CD14-positive monocyte (primary cell): ENCODE data around the gene SECISBP2L. TPM values are rescaled to one million over a fixed set of nuclear protein-coding genes. Genes with fewer than 3 reads are reported as not detected.

Experiments used
- DNase-seq, 3 donors: peaks; one replicate each; pipeline ENCODE4 v3.0.0-alpha.2; 2011 to 2022
- H2AFZ ChIP-seq: 2 replicates; pipeline ENCODE4 v1.6.0; 2012; ENCODE audit warnings: mild to moderate bottlenecking, low read depth, low read length, inconsistent platforms; ENCODE audit not compliant: insufficient read depth, poor library complexity, severe bottlenecking
- H3K27ac ChIP-seq, 2 donors: 1 replicate in 1 of 2; 2 replicates in 1 of 2; pipeline ENCODE4 v1.5.1; 2012 to 2013; ENCODE audit warnings: low read length in 2 of 2, control low read depth in 1 of 2, inconsistent platforms in 1 of 2, low read depth in 1 of 2, mild to moderate bottlenecking in 1 of 2
- H3K27me3 ChIP-seq, 2 donors: one replicate each; pipeline versions ENCODE4 v1.6.0 to v1.6.1; 2011 to 2013; ENCODE audit warnings: low read length in 2 of 2; ENCODE audit not compliant: control insufficient read depth in 2 of 2, insufficient read depth in 2 of 2
- H3K36me3 ChIP-seq, 2 donors: replicated peaks in 1 of 2; 1 replicate in 1 of 2; 2 replicates in 1 of 2; pipeline versions ENCODE4 v1.5.1 to v1.6.1; 2012 to 2013; ENCODE audit warnings: low read length in 2 of 2, control low read depth in 1 of 2, inconsistent platforms in 1 of 2, mild to moderate bottlenecking in 1 of 2; ENCODE audit not compliant: insufficient read depth in 2 of 2, control insufficient read depth in 1 of 2
- H3K4me1 ChIP-seq, 2 donors: 1 replicate in 1 of 2; 2 replicates in 1 of 2; pipeline versions ENCODE4 v1.5.1 to v1.6.1; 2012 to 2013; ENCODE audit warnings: low read length in 2 of 2, control low read depth in 1 of 2, inconsistent platforms in 1 of 2, mild to moderate bottlenecking in 1 of 2, moderate library complexity in 1 of 2; ENCODE audit not compliant: insufficient read depth in 2 of 2, control insufficient read depth in 1 of 2
- H3K4me2 ChIP-seq: replicated peaks from 2 replicates; pipeline ENCODE3; 2012; ENCODE audit warnings: low read length, moderate library complexity, mild to moderate bottlenecking; ENCODE audit not compliant: poor library complexity, severe bottlenecking; ENCODE audit errors: extremely low read depth
- H3K4me3 ChIP-seq, 3 experiments: fragments of 200-600 bp in 1 of 3; sonication (generic) in 1 of 3; replicated peaks in 1 of 3; 1 replicate in 2 of 3; 2 replicates in 1 of 3; pipeline ENCODE4 v1.5.1; 2011 to 2013; ENCODE audit warnings: low read length in 3 of 3, mild to moderate bottlenecking in 3 of 3, control low read depth in 2 of 3, low read depth in 2 of 3, inconsistent platforms in 1 of 3, moderate library complexity in 1 of 3
- H3K79me2 ChIP-seq: 2 replicates; pipeline ENCODE4 v1.6.0; 2012; ENCODE audit warnings: mild to moderate bottlenecking, control low read depth, inconsistent platforms, low read length, moderate library complexity; ENCODE audit not compliant: insufficient read depth
- H3K9ac ChIP-seq: 2 replicates; pipeline ENCODE4 v1.6.0; 2017; ENCODE audit warnings: low read length, mild to moderate bottlenecking; ENCODE audit not compliant: insufficient read depth, poor library complexity, severe bottlenecking
- H3K9me3 ChIP-seq, 2 donors: replicated peaks in 1 of 2; 1 replicate in 1 of 2; 2 replicates in 1 of 2; pipeline versions ENCODE4 v1.5.1 to v1.6.1; 2012 to 2013; ENCODE audit warnings: low read length in 2 of 2, control low read depth in 1 of 2; ENCODE audit not compliant: control insufficient read depth in 1 of 2, insufficient read depth in 1 of 2
- H4K20me1 ChIP-seq: 2 replicates; pipeline ENCODE4 v1.6.0; 2012; ENCODE audit warnings: mild to moderate bottlenecking, low read length, control low read depth, moderate library complexity; ENCODE audit not compliant: insufficient read depth
- H3K27ac Mint-ChIP-seq, 7 donors: one replicate each; pipeline ENCODE4 v1.8.0; 2020; ENCODE audit warnings: mild to moderate bottlenecking in 7 of 7, mixed read lengths in 7 of 7, moderate library complexity in 6 of 7, inconsistent platforms in 2 of 7
- H3K27me3 Mint-ChIP-seq, 3 donors: one replicate each; pipeline ENCODE4 v1.8.0; 2021 to 2022; ENCODE audit warnings: low read depth in 3 of 3, mild to moderate bottlenecking in 3 of 3, mixed read lengths in 3 of 3, moderate library complexity in 3 of 3, inconsistent platforms in 1 of 3
- H3K36me3 Mint-ChIP-seq, 2 donors: one replicate each; pipeline ENCODE4 v1.8.0; 2020; ENCODE audit warnings: mixed read lengths in 2 of 2, inconsistent platforms in 1 of 2, mild to moderate bottlenecking in 1 of 2
- H3K4me1 Mint-ChIP-seq: one replicate; pipeline ENCODE4 v1.8.0; 2020; ENCODE audit warnings: mild to moderate bottlenecking, mixed read lengths
- H3K4me3 Mint-ChIP-seq, 2 donors: one replicate each; pipeline ENCODE4 v1.8.0; 2020; ENCODE audit warnings: mild to moderate bottlenecking in 2 of 2, mixed read lengths in 2 of 2, moderate library complexity in 1 of 2
- H3K9me3 Mint-ChIP-seq, 7 donors: one replicate each; pipeline ENCODE4 v1.8.0; 2020 to 2022; ENCODE audit warnings: mixed read lengths in 7 of 7, mild to moderate bottlenecking in 6 of 7, moderate library complexity in 6 of 7, inconsistent platforms in 2 of 7
- CTCF ChIP-seq: fragments of 200-600 bp; IDR thresholded peaks from one replicate; pipeline ENCODE4 v1.8.0; 2022; ENCODE audit warnings: antibody characterized with exemption, mild to moderate bottlenecking
- WGBS: methylation state at CpG from one replicate; pipeline ENCODE4 v1.1.5; 2013; ENCODE audit warnings: missing lambda C conversion rate; ENCODE audit not compliant: insufficient coverage; 5-methylcytosine and 5-hydroxymethylcytosine counted together
- intact Hi-C, 2 donors: fragments of 100-400 bp; cut with micrococcal nuclease; formaldehyde crosslinking; loops; one replicate each; pipeline versions ENCODE4 v1.15.0 to v1.15.1; 2023
- polyA plus RNA-seq, 3 donors: library from polyadenylated mRNA; depleted of rRNA in 1 of 3; unstranded in 2 of 3; stranded (reverse) in 1 of 3; fragments of 300-500 nt in 2 of 3; fragments of >200 nt in 1 of 3; fragmentation: Illumina TruSeq in 2 of 3; gene quantifications; 1 replicate in 2 of 3; 2 replicates in 1 of 3; pipeline ENCODE4 v1.2.3, GENCODE V29; 2012 to 2021

The SECISBP2L gene
- polyA plus RNA-seq, 3 donors, result 5.0 to 19.8 (median 9.5) TPM

- no peak overlapping the region for H3K27ac Mint-ChIP-seq
- H3K79me2 ChIP-seq, result no peaks in the 10 kb centered on the region
- H3K4me2 ChIP-seq, result no peak overlapping the region
- H3K9ac ChIP-seq, result no peak overlapping the region
- H3K36me3 ChIP-seq, result peaks cover 14 to 27% of the 10 kb centered on the region in 2 donors
- H3K4me3 ChIP-seq, result no peak overlapping the region
- no peaks in the 10 kb centered on the region for H4K20me1 ChIP-seq
- H3K4me1 Mint-ChIP-seq, result no peaks in the 10 kb centered on the region
- H3K9me3 ChIP-seq, result no peaks in the 10 kb centered on the region
- 100% methylated on average over 2 of the region's 5 CpGs for whole genome bisulfite sequencing
- no peaks in the 10 kb centered on the region for H3K27me3 ChIP-seq
- no peak for DNase-seq
- no peak overlapping the region for H3K4me3 Mint-ChIP-seq
- TF ChIP-seq CTCF, result no peak
- no peak overlapping the region for H3K27ac ChIP-seq
- peaks cover 0 to 2% (median 0%) of the 10 kb centered on the region in 7 donors for H3K9me3 Mint-ChIP-seq
- intact Hi-C loops, result no loop called here
- peaks cover 17 to 19% of the 10 kb centered on the region in 2 donors for H3K36me3 Mint-ChIP-seq
- no peaks in the 10 kb centered on the region for H3K4me1 ChIP-seq
- H2AFZ ChIP-seq, result no peak overlapping the region
- peaks cover 3 to 8% (median 6%) of the 10 kb centered on the region in 3 donors for H3K27me3 Mint-ChIP-seq
Observed at GRCh38 chr15:48986240-48986639, 60.0 kb downstream of the SECISBP2L start.

- no CpG with 5 or more reads among the region's 3 CpGs for WGBS
- H3K36me3 ChIP-seq, result peaks cover 10 to 21% of the 10 kb centered on the region in 2 donors
- H3K27ac ChIP-seq, result no peak overlapping the region
- H2AFZ ChIP-seq, result no peak overlapping the region
- no peaks in the 10 kb centered on the region for H3K4me1 ChIP-seq
- Mint-ChIP-seq H3K36me3 (peaks cover 13 to 17% of the 10 kb centered on the region in 2 donors), H3K27me3 (peaks cover 3 to 8% (median 6%) of the 10 kb centered on the region in 3 donors), H3K4me3 (no peak overlapping the region), H3K9me3 (peaks cover 0 to 2% (median 0%) of the 10 kb centered on the region in 7 donors), H3K27ac (no peak overlapping the region), H3K4me1 (no peaks in the 10 kb centered on the region)
- H3K9me3 ChIP-seq, result no peaks in the 10 kb centered on the region
- no peaks in the 10 kb centered on the region for H3K79me2 ChIP-seq
- H3K9ac ChIP-seq, result no peak overlapping the region
- no peak overlapping the region for H3K4me3 ChIP-seq
- no peak overlapping the region for H3K4me2 ChIP-seq
- intact Hi-C loops, result no loop called here
- no peak for DNase-seq
- no peak for TF ChIP-seq CTCF
- H4K20me1 ChIP-seq, result no peaks in the 10 kb centered on the region
- no peaks in the 10 kb centered on the region for H3K27me3 ChIP-seq
Observed at GRCh38 chr15:48985516-48985915, 60.7 kb downstream of the SECISBP2L start.
